NCI-H128 (cell line): ENCODE data around the gene TIAM1.
A peak's percentile ranks its signal among the peaks of the same experiment; 100 is the strongest.

ENCODE experiments used
- DNase-seq: peaks from one replicate; lab custom pipeline; 2025; ENCODE audit not compliant: unreplicated experiment; lab: John Stamatoyannopoulos, UW

Gene TIAM1

DNA sequence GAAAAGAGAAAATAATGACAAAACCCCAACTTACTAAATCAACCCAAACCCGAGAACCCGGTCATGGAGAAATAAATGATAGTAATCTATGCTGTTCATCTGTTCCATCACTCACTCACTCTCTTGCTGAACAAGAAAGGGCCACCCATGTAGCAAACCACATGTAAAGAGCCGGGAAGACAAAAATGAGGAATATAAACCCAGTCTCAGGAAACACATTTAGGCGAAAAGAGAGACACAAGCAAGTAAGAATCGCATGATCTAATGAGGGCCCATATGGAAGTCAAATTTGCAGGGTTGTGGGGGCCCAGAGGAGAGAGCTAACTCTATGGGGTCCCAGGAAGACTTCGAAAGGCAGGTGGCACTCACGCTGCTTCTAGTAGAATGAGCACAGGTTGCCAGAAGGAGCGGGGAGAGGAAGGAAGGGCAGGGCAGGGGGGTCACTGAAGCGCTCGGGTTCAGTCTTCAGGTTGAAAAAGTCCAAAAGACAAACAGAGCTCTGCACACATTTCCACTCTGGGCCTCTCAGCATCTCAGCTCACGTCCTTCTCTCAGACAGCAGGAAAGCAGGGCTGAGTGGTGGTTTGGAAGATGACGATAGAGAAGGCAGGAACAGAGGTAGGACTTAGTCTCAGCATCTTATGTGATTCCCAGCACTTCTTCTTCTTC, 162.8 kb downstream of the TIAM1 start:
- DNase-seq = no peak

DNA sequence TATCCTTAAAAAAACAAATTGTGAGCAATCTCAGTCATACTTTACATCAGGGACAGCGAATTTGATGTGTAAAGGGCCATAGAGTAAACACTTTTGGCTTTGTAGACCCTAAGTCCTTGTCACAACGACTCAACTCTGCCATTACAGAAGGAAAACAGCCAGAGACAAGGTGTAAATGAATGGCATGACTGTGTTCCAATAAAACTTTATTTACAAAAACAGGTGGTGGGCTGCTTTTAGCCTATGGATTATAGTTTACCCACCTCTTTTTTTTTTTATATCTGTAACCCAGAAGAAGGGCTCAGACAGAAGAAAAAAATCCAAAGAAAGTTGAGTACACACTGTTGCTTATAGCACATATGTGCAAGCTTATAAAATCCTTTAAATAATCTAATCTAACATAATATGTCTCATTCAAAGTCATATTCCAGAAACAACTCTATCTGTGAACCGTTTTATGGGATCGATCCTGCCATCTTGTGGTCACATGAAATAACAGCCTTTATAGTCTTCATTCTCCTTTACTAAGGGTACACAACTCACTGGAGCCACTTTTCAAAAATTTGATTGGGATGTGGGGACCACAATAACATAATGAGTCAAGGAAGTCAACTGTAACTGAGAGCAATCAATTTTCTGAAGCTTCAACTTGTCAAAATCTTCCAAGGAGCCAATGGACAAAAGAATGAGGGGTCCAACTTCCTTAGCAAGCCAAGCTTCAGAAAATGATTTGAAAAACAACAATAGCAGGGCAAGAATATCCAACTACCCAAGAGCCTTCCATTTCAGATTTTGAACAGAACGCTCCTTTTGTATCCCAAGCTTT, 163.6 kb downstream of the TIAM1 start:
- peak; percentile 15 for DNase-seq

DNA sequence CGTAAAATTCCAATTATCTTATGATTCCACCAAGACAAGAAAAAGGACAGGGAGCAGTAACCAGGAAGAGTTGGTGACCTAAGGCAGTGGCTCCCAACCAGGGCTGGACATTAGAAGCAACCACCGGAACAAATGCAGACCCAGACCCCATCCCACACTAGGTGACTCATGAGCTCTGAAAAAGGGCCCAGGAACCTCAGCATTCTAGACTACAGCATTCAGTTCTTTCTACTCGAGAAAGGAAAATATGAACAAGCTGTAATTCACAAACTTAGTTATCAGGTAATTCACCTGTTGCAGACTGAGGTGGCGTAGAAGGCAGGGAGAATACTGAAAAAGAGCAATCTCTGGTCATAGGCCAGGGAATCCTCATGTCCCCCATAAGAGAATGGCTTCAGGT, 167.3 kb downstream of the TIAM1 start:
- no peak for DNase-seq

DNA sequence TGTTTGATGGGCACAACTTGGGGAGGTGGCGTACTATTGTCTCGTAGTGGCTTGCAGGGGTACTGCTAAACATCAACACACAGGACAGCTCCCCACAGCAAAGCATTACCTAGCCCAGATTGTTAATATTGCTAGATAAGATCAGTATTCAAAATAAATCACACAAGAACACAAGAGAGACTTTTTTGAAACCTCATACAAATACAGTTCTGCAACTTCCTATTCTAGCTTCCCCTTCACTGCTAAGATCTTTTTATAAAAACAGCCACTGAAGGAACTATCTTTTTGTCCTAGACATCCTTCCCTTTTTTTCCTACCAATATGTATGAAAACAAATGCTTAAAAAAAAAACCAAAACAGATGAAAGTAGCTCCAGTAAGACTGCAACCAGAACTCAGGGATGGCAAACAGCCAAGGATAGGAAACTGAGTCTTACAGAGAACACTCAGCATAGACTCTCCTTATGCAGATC, 167.9 kb downstream of the TIAM1 start:
- no peak for DNase-seq

DNA sequence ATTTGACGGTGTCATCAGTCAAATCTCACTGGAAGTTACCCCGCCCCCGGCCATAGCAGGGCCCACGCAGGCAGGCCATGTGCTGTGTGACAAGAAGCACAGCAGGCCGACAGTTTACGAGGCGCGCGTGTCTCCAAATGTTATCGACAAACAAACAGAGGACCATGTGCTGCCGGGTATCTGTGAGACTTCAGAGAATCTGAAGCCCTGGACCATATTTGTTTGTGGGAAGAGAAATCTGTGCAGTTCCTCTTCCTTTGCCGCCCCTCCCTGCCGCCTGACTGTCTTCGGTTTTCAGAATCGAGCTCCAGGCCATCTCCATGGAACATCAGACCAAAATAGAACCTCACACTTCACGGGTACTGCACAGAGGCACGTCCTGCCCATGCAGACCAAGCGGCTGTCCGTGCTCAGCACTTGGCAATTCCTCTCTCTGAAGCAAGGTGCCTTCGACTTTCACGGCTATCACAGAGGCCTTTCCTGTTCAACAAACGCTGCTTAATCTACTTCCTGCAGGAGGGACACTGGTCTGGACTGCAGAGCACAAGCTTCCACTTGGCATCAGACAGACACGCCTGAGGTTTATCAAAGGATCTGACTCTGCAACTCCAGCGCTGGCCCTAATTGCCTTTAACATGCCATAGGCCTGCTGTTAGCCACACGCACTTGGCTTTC, 170.0 kb downstream of the TIAM1 start:
- DNase-seq = no peak

DNA sequence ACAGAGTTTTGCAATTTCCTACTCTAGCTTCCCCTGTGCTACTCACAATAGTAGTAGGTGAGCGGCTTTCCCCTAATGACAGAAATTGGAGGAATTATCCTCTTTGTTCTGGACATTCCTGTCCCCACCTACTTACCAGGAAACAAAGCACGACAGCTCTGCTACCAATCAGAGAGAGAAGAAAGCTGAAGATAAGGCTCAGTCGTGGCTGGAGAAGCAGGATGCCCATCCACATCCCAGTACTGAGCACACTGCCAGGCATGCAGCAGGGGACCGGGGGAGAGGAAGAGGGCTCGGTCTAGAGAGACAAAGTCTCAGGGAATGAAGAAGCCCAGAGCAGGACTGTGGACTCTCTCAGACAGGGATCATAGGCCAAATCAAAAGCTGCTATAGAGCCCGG, 171.7 kb downstream of the TIAM1 start:
- no peak for DNase-seq

DNA sequence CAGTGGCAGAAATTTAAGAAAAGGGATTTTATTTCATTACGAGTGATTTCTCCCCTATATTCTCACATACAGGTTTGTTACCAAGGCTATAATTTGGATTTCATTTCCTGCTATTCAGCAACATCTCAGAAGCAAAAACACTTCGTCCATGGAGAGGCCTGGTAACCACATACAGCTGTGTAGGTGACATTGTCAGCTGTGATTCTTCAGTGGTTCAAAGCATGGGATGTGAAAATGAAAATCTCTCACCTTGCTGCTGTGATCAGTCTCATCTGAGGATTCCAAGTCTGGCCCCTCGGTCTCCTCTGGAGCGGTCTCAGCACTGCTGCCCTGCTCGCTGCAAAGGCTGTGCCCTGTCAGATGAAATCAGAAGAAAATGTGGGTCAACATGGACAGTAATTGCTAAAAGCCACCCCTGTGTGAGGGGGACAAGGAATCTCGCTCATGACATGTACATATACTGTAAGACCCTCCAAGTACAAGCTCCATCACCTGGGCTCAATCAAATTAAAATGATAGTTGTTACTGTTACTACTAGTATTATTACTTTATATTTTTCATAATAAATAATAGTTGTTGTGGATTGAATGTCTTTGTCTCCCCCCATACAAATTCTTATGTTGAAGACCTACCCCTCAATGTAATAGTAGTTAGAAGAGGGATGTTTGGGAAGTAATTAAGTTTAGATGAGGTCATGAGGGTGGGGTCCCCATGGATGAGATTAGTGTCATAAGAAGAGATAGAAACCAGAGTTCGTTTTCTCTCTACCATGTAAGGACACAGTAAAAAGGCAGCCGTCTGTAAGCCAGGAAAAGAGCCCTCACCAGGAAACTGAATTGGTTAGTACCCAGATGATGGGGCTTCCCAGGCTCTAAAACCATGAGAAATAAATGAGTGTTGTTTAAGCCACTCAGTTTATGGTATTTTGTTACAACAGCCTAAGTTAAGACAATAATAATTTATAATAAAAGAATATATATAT, 179.1 kb downstream of the TIAM1 start:
- DNase-seq = no peak

DNA sequence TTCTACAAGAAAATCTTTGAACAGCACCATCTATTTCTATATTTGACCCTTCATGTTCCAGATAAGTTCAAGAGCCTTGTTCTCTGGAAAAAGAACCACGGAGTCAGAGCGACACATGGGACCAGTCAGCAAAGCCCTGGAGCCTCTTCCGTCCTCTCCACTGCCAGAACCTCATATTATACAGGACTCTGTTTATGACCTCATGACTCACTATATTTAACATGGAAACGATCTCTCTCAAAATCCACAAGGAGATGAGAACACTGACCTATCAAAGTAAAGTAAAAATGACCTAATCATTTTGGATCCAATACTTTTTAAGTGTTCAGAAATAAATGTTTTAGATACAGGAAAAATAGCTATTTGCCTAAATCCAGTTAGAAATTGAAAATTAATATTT, 181.2 kb downstream of the TIAM1 start:
- DNase-seq = no peak

DNA sequence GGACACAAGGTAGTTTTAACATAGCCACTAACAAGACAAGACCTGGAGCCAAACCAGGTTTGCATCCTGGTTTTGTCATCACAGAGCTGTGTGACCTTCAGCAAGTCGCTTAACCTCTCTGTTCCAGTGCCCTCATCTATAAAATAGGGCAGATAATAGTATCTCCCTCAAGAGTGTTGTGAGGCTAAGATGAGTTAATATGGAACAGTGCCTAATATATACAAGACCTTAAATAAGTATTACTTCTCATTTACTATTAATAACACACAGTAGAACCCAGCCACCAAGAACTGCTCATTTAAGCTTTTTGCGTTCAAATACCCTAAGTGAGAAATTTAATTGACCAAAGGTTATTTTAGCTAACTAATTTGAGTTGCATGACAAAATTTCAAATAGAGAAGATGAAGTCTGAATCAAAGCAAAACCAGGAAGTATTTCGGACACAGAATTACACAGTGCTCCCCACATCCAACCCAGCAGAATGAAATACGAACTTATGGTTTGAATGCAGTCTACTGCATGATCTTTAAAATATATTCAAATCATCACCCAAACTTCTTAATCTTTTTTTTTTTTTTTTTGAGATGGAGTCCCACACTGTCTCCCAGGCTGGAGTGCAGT, 181.9 kb downstream of the TIAM1 start:
- no peak for DNase-seq

DNA sequence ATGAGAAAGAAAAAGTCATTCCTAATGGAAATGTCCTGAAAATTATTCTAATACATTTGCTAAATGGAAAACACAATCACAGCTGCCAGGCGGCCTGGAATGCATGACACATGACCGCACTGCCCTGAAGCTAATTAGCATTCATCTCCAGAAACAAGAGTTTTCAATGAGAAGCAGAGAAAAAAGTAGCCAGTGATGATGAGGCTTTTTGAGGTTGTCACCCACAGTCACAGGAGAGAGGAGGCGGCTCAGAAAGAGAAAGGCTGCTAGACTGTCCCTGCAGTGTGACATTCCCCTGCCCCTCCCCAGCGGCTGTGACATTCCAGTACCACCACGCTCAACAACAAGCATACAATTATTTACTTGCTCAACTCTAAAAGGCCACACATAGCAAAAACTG, 182.9 kb downstream of the TIAM1 start:
- no peak for DNase-seq

DNA sequence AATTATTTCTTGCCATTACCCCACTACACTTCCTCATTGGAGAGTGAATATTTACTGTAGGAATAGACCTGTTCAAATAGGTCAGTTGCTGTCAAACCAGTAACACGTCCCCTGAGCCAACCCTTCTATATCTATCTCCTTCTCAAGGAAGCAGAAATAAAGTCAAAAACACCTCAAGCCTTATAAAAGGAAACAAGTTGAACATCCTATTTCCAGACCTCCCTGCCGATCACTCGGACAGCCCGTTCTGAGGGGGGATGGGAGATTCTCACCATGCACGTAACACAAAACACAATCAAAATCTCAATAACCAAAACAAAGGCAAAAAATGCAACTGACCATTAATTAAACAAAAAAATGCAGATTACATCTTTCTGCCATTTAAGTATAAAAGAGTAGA, 184.3 kb downstream of the TIAM1 start:
- no peak for DNase-seq

DNA sequence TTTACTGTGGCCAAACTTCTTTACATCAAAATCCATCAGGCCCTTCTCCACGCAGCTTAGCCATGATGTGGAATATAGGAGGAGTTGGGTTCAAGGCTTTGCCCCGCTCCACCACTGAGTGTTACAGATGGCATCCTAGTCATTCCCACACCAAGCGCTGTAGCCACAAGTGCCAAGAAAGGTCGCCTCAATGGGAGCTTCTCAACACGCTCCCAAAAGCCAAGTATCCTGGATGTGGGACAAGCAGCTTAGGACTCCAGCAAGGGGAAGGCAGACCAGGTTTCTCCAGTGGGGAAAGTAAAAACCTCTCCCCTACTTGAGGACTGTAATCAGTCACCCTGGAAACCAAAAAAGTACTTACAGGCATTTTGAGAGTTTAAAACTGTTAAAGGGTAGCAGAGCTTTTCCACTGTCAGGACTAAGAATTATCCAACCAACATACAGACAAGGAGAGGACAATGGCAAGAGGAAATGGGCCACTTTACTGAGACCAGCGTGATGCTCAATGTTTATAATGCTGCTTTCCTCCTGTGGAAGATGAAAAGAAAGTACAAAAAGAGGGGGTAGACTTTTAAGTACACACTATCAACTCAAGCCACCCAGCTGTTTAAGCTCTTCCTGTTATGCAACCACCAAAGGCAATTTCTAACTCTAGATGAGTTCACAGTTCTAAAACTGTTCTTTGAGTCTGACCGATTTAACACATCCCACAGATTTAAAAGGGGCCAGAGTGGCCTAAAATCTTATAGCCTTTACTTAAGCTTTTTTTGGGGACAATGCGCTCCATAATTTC, 185.1 kb downstream of the TIAM1 start:
- no peak for DNase-seq

DNA sequence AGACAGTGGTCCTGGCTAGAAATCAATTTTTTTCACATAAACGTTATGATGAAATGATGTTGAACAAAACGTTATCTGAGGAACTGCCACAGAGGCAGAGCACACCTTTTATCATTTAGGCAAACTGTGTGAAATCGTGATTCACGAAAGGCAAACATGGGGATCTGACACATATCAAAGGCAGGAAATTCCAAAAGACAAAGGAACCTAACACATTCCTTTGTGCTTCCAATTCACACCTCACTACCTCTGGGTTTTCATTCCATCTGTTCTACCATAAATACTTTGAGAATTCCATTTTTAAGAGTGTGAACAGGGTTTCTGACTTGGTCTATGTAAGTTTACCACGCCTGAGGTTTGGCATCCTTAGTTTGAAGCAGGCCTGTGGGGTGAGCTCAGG, 186.3 kb downstream of the TIAM1 start:
- no peak for DNase-seq

DNA sequence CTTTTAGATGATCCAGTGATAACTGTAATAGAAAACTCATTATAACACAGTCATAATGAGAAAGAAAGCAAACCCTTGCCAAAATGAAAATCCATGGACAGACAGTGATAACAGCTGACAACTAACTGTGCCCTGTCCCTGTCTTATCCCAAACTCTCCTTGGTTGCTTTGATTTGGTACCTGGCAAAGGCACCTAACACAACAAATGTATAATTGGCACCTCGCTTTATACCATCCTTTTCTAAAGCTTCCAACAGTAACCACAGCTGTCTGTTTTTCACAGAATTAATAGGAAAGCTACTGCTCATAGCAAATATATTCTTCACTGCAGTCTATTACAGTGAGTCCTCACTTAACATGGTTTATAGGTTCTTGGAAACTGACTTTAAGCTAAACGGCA, 187.4 kb downstream of the TIAM1 start:
- DNase-seq = no peak

DNA sequence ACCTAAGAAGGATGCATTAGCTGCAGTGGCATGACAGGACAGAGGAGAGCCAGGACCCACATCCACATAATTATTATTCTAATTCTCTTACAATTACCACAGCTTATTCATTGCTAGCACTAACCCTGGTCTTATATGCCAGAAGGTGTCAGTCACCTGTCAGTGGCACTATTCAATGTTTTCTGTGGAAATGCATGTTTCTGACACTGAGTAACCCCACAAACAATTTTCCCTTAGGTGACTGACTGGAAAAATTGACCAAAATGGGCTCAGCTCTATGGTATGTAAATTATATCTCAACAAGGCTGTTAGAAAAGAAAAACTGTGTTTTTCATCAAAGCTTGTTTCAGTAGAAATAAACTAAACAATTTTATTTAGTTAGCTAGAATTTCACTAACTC, 187.9 kb downstream of the TIAM1 start:
- DNase-seq = no peak

DNA sequence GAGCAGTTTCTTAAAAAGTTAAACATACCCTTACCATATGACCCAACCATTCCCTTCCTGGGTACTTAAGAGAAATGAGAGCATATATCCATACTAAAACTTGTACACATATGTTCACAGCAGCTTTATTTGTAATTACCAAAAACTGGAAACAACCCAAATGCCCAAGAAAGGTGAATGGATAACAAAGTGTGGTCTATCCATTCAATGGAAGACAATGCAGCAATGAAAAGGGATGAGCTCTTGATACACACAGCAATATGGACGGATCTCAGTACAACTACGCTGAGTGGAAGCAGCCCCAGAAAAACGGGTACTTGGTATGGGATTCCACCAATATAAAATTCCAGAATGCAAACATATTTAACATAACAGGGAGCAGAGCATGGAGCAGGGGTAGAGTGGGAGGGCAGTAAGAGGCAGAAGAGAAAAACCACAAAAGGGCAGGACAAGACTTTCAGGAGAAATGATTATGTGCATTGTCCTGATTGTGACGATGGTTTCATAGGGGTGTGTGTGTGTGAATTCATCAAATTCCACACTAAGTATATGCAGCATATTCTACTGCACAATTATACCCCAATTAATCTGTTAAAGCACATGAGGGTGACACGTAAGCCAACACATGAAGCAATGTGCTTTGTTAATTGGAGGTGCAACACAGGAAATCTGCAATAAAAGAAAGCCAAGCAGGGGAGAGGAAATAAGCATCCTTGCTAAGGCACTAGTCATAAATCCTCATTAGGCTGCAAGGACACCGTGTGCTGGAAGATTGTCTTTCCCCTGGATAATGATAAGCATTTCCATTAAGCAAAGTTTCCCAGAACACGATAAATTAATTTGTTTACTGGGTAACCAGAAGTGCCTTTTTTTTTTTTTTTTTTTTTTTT, 192.7 kb downstream of the TIAM1 start:
- DNase-seq = no peak

DNA sequence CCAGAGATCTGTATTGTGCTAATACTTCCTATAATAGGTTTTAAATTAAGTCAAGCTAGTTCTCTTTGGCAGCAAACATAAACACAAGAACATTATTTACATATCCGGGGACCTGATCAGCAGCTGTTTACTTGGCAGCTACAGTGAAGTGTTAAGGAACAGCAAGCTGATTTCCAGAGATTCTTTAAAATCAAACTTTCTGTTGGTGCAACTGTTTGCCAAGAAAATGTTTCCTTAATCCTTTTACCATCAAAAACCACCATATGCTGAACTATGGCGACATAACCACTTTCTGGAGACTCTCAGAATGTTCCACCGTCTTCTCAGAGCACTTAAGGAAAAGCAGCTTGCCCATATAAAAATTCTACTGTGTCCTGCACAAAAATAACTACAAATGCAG, 198.8 kb downstream of the TIAM1 start:
- no peak for DNase-seq

DNA sequence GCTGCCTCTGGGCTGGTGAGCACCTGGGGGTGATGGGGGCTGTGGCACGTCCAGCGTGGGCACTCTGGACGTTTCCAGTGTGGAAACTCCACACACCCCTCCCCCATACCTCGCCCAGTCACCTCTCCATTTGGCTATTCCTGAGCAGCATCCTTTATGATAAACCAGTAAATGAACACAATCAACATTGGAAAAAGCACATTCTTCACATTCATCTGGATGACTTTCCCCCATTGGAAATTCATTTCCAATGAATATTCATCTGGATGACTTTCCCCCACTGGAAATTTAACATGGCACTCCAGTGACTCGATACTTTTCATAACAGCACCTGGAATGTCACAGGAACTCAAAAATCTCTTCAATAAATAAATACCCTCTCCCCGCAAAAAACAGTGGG, 201.0 kb downstream of the TIAM1 start:
- no peak for DNase-seq

DNA sequence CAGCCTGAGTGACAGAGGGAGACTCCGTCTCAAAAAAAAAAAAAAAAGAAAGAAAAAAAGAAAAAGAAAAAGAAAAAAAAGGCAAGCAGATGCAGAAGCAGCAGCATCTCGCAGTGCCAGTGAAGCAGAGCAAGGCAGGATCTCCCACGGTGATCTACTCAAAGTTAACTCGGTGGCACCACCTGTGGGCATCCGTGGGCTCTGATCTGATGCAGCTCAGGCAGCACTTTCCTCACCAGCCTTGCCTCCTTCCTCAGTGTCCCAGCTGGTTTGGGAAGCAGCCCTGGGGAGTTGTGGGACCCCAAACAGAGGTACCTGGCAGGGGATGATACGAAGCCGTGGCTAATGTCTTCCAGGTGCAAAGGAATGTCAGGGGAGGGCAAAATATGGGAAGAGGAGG, 201.5 kb downstream of the TIAM1 start:
- no peak for DNase-seq
